NCI-H2171 (cell line): ENCODE results near the gene PRKD1.

Experiments used
- DNase-seq: peaks from one replicate; lab custom pipeline; 2025; lab: John Stamatoyannopoulos, UW

The PRKD1 gene

DNA sequence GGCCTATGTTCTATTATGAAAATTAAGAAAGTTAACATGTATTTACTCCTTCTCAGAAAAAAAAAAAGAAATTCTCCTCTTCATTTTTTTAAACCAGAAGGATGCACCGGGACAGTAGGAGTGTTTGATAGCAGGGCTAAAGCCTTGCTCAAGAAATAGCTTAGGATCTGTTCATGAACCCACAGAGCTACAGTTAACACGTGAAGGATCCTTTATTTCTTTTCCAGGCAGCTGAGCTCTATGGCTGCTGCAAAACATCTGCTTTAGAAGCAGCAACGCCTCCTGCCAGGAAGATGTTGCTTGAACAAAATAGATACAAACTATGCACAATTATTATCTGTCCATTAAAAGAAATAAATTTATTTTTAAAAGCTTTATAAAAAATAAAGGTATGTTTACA, 254.8 kb downstream of the PRKD1 start:
- DNase-seq = no peak

GRCh38 chr14:29671034-29671433, 256.6 kb downstream of the PRKD1 start:
- DNase-seq = no peak

- no peak for DNase-seq
Observed at GRCh38 chr14:29668201-29668600, 259.4 kb downstream of the PRKD1 start.

DNA sequence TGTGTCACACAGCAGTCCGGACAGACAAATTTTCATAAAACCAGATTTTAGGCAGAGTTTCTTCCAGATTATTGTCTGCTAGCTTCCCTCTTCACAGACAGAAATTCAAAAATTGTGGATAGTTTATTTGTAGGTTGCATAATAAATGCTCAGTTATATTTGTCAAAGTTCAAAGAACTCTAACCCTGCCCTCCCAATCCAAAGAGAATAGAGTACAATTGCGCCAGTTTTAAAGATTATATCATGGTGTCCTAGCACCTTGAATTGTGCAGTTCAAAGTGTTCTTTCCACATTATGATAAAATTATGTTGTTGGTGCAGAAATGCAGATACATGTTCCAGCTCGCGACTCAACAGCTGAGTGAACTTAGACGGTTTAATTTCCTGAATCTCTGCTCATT, 263.1 kb downstream of the PRKD1 start:
- no peak for DNase-seq

DNA sequence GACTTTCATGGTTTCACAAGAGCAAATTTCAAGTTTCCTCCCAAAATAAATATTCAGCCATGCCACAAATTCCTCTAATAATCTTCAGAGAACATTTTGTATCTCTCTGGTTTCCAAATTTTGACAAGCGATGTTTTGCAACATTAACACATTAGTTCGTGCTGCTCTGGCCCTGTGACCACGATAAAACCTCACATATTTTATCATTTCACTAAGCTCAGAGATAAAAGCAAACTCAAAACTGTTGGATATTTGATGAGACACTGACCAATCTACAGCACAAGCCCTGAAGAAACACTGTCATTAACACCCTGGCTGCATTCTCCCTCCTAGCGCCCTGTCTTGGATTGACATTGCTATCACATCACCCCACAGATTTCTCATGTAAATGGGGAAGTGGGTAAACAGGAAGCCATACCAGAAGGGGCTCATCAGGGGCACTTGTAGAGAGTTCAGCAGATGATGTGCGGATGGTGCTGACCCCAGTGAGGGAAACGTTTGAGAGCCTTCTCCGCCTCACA, 264.3 kb downstream of the PRKD1 start:
- no peak for DNase-seq

GRCh38 chr14:29654901-29655550, 272.6 kb downstream of the PRKD1 start:
- no peak for DNase-seq

- DNase-seq = no peak
Observed at GRCh38 chr14:29653303-29653702, 274.3 kb downstream of the PRKD1 start.

- DNase-seq = no peak
Observed at GRCh38 chr14:29652571-29652970, 275.1 kb downstream of the PRKD1 start.

DNA sequence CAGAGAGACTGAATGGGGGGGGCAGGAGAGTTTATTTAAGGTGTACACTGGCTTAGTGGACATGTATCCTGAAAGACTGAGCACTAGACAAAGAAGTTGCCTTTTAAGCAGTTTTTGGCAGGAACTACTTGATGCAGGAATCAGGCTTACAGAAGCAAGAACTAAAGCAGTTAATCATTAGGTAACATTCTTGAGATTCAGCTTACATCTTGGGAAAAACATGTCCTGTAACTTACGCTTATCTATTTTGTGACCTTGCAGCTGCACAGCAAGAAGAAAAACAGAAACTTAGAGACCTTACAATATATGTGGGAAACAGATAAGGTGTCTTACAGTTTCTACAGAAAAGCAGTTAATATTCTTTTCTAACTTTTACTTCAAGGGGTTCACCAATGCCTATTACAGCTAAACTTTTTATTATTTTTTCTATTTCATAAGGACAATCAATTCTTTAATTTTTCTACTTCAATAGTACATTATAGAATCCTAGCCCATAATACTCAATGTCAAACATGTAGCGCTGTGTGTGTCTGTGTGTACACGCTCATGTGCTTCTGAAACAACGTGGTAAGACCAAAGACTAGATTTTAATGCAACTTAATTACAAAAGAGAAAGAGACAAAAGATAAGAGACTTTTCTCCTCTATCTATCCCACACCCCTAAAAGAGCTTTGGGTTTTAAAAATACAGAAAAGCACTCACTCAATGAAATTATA, 276.9 kb downstream of the PRKD1 start:
- DNase-seq = no peak

DNA sequence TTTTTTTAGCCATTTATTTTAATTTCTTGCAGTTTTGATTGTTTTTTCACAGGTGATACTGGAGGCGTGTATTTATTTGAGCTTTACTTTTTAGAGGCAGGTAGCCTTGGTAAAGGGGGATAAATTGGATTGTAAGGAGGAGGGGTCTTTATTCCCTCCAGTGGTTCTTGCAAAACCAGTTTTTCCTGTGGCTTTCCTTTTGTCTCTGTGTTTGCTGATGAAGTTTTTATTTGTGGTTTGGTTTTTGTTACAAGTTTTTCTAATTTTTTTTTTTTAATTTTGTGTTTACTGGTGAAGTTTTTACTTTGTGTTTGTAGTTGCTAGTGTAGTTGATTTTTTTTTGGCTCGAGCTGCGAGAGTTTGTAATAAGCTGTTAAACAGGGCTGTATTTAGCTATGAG, 278.5 kb downstream of the PRKD1 start:
- no peak for DNase-seq

DNA sequence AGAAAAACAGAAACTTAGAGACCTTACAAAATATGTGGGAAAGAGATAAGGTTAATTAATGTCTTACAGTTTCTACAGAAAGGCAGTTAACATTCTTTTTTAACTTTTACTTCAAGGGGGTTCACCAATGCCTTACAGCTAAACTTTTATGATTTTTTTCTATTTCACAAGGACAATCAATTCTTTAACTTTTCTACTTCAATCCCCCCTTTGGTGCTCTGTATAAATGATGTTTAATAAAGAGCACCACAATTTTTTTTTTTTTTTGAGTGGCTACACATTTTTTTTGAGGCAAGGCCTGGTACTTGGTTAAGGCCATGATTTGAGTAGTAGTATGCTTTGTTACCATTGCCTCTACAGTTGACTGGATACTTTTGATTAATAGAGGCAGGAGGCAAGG, 279.6 kb downstream of the PRKD1 start:
- no peak for DNase-seq

DNA sequence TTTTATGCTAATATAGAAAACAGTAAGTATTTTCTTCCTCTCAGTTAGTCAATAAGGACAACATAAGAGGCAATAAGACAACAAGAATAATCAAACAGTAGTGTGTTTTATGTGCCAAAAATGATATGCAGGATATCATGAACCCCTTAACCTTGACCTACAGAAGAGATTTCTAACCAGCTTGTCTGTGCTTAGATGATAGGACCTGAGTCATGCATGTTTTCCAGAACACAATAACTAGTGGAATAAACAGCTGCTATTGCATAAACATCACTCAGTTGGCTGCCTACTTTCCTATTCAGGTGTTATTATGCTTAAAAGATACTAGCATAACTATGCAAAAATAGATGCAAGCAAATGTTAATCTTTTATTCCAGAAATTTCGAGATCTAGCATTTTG, 282.5 kb downstream of the PRKD1 start:
- DNase-seq = no peak

GRCh38 chr14:29643433-29644211, 284.0 kb downstream of the PRKD1 start:
- DNase-seq = no peak

DNA sequence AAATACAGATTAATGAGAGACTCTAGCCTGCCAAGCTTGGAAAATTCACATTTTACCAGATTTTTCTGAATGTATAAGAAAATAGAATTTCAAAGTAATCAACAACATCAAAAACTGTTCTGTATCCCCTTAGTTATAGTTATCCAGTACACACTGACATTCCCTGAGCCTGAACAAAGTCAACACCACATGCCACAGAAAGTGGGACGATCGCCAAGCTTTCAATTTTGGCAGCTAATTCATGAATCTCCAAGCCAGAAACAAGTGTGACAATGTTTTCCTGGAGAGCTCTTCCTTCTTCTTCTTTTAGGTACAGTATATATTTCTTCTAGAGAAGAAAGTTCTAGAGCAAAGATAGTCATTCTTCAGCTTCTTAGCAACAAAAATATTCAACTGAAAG, 290.2 kb downstream of the PRKD1 start:
- DNase-seq = peak; percentile 57

DNA sequence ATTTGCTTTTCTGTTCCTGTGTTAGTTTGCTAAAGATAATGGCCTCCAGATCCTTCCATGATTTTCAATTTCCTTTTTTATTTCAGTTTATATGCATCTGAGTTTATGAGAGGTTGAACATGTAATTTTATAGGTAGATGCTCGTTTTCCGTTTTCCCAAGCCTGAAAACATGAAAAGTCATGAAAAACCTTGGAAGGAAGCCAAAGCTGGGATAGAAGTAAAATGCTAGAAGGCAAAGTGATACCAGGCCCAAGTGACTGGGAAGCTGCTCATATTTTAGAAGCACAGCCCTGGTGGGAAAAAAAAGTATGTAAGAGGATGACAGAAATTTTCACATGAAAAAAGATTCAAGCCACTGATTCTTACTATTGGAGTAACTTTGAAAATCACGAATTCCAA, 290.8 kb downstream of the PRKD1 start:
- DNase-seq = peak; percentile 70

GRCh38 chr14:29630566-29631160, 297.0 kb downstream of the PRKD1 start:
- no peak for DNase-seq

DNA sequence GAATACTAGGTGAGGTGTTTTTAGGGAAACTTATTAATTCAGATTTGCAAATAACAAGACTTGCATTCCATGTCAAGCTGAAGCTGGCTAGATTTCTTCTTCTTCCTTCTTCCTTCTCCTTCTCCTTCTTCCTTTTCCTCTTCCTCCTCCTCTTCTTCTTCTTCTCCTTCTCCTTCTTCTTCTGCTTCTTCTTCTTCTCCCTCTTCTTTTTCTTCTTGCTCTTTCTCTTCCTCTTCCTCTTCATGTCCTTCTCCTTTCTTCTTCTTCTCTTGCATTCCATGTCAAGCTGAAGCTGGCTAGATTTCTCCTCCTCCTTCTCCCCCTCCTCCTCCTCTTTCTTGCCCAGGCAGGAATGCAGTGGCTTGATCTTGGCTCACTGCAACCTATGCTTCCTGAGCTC, 297.8 kb downstream of the PRKD1 start:
- DNase-seq = no peak

DNA sequence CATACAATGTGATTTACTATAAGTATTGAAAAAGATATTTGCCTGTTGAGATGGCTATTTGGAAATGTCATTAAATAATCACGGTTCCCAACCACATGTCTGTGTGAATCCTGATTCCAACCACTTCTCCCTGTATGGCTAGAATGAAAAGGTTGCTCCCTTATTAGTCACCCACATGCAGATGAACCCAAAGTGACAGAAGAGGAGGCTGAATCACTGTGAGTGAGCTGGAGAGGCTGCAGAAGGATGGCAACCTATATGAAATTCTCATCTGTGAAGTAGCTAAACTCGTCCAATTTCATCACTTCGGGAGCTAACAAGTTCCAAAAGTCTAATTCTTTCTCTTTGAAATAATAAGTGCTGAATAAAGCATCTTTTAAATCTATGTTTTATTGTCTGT, 300.5 kb downstream of the PRKD1 start:
- DNase-seq = no peak

- no peak for DNase-seq
Observed at GRCh38 chr14:29618323-29619067, 309.2 kb downstream of the PRKD1 start.

- no peak for DNase-seq
Observed at GRCh38 chr14:29616922-29617321, 310.7 kb downstream of the PRKD1 start.

GRCh38 chr14:29608861-29609260, 318.8 kb downstream of the PRKD1 start:
- no peak for DNase-seq

- DNase-seq = no peak
Observed at GRCh38 chr14:29607169-29607568, 320.5 kb downstream of the PRKD1 start.
